Stimulated activated CD8-positive, alpha-beta memory T cell treated with anti-CD3 and anti-CD28 coated beads, Interleukin-12 subunit alpha, Interleukin-12 subunit beta, amount 100 ng/mL, for 1 hour (primary cell): Measurements from ENCODE around the gene KARS1.

ENCODE experiments used
- DNase-seq: peaks from one replicate; pipeline ENCODE4 v3.0.0-alpha.2; 2020; ENCODE audit warnings: low read depth

The KARS1 gene

DNA sequence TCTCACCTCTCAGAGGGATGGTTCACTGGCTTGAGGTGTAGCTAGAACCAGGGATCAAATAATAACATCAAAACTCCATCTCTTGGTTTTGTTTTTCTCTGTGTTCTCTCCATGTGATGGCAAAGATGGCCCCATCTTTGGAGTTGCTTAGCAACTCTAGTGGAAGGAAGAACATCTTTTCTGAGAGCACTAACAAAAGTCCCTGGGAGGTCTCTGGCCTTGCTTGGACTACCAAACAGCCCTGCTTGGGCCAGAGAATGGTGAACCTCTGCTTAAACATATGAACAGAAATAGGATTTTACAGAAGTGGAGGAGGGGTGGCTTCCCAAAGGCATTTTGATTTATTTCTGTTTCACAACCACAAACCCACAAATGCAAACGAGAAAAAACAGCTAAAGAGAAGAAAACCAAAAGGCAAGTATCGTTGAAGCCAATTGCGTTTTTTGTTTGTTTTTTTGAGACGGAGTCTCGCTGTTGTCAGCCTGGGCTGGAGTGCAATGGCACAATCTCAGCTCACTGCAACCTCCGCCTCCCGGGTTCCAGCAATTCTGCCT lies 68.1 kb downstream of the KARS1 start:
- no peak for DNase-seq

DNA sequence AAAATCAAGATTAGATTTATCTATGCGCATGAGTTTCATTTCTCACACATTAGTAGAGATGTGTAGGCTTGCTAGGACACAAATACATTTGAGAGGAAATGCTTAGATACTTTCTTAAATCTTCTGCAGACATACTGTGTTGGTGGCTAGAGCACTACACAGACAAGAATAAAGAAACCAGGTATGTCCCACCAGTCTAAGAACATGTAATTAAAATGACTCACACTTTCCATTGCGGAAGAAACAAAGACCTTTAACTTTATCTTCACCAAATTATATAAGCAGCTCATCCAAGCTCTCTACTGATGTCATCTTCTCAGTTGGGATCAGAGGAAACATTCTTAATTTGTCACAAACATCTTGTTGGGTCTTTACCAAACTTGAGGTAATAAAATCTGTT lies 68.7 kb downstream of the KARS1 start:
- DNase-seq, result no peak

GRCh38 chr16:75578212-75578611 lies 69.3 kb downstream of the KARS1 start:
- no peak for DNase-seq
